Omental fat pad (tissue), 4 donors: ENCODE measurements around the gene MEPCE. TPM values are rescaled to one million over a fixed set of nuclear protein-coding genes. Genes with fewer than 3 reads are reported as not detected.

ENCODE experiments used
- ATAC-seq: fragments of 150-250 bp; one replicate; pipeline ENCODE4 v1.9.1; 2016; ENCODE audit warnings: mild to moderate bottlenecking, moderate library complexity; ENCODE audit not compliant: low FRiP score
- DNase-seq: peaks from one replicate; pipeline ENCODE4 v3.0.0-alpha.2; 2019; ENCODE audit warnings: low spot score
- CTCF ChIP-seq, 3 donors: fragments of 450-650 bp; IDR thresholded peaks; one replicate each; pipeline ENCODE4 v1.5.1; 2016 to 2017; ENCODE audit warnings: antibody characterized with exemption in 3 of 3, mild to moderate bottlenecking in 3 of 3, moderate library complexity in 2 of 3
- total RNA-seq, 4 donors: library from RNA; depleted of rRNA; stranded (reverse); fragments of >200 nt; gene quantifications; one replicate each; pipeline ENCODE4 v1.1.0, GENCODE V29; 2016

The MEPCE gene
- total RNA-seq, 4 donors from 2014 or later, result 23.6 to 49.5 (median 36.6) TPM

GRCh38 chr7:100411101-100411500 lies 18.5 kb upstream of the MEPCE start:
- ATAC-seq, result no peak
- DNase-seq, result no peak
- TF ChIP-seq CTCF (IDR thresholded peaks at IDR 0.05), result no peak

- no peak for TF ChIP-seq CTCF (IDR thresholded peaks at IDR 0.05)
- no peak for DNase-seq
- ATAC-seq, result no peak
Observed at GRCh38 chr7:100413346-100413745, 16.3 kb upstream of the MEPCE start.

GRCh38 chr7:100413889-100414288 lies 15.7 kb upstream of the MEPCE start:
- ATAC-seq (no peak), DNase-seq (no peak)
- TF ChIP-seq CTCF (IDR thresholded peaks at IDR 0.05), result no peak

GRCh38 chr7:100415448-100415847 lies 14.2 kb upstream of the MEPCE start:
- no peak for DNase-seq
- no peak for ATAC-seq
- no peak for TF ChIP-seq CTCF (IDR thresholded peaks at IDR 0.05)

- DNase-seq, result no peak
- no peak for ATAC-seq
- no peak for TF ChIP-seq CTCF (IDR thresholded peaks at IDR 0.05)
Observed at GRCh38 chr7:100418930-100419659, 10.5 kb upstream of the MEPCE start.

- no peak for TF ChIP-seq CTCF (IDR thresholded peaks at IDR 0.05)
- ATAC-seq, result no peak
- no peak for DNase-seq
Observed at GRCh38 chr7:100419660-100420226, 9.9 kb upstream of the MEPCE start.

GRCh38 chr7:100423315-100423714 lies 6.3 kb upstream of the MEPCE start:
- no peak for ATAC-seq

More at GRCh38 chr7:100423315-100423714, 6.3 kb upstream of the MEPCE start:
- no peak for DNase-seq
- no peak for TF ChIP-seq CTCF (IDR thresholded peaks at IDR 0.05)
